Neural progenitor cell (in vitro differentiated cells): ENCODE measurements around the gene ASTN1.

Experiments used
- EZH2 ChIP-seq: fragments of 200-600 bp; sonication (generic); IDR thresholded peaks from 2 replicates; pipeline ENCODE4 v1.6.1; 2017; ENCODE audit warnings: antibody characterized with exemption, mild to moderate bottlenecking, moderate library complexity
- EZH2phosphoT487 ChIP-seq: fragments of 200-600 bp; sonication (generic); IDR thresholded peaks from 2 replicates; pipeline ENCODE4 v1.6.1; 2017; ENCODE audit warnings: antibody characterized with exemption
- TF ChIP-seq, protein P1 (sequence below): fragments of 200-600 bp; sonication (generic); IDR thresholded peaks from 2 replicates; pipeline ENCODE4 v1.5.1; 2017; ENCODE audit warnings: antibody characterized with exemption, mild to moderate bottlenecking

DNA sequence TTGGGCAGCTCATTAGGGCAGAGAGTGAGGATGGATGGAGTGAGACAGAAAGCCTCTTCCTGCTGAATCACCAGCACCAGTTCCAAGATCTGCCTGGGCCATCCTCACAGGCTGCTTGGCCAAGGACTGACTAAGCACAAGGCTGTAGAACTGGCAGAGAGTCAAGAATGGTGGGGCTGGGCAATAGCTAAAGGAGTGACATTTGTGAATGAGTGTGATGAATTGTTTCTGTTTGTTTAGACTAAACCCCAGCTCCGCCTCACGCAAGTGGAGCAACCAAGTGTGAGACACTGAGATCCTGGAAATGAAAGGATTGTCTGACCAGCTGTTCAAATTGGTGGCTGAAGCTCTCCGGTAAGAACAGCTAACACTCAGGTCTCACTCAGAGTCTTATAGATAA is 44.8 kb upstream of the ASTN1 start:
- TF ChIP-seq EZH2phosphoT487 (no peak), EZH2 (no peak)
- TF ChIP-seq, protein P1, sequence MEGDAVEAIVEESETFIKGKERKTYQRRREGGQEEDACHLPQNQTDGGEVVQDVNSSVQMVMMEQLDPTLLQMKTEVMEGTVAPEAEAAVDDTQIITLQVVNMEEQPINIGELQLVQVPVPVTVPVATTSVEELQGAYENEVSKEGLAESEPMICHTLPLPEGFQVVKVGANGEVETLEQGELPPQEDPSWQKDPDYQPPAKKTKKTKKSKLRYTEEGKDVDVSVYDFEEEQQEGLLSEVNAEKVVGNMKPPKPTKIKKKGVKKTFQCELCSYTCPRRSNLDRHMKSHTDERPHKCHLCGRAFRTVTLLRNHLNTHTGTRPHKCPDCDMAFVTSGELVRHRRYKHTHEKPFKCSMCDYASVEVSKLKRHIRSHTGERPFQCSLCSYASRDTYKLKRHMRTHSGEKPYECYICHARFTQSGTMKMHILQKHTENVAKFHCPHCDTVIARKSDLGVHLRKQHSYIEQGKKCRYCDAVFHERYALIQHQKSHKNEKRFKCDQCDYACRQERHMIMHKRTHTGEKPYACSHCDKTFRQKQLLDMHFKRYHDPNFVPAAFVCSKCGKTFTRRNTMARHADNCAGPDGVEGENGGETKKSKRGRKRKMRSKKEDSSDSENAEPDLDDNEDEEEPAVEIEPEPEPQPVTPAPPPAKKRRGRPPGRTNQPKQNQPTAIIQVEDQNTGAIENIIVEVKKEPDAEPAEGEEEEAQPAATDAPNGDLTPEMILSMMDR, result no peak
